ENCODE results near the gene INO80E.

The INO80E gene

GRCh38 chr16:29975811-29976511, 20.1 kb upstream of the INO80E start:
- DNase-seq (ENCODE audit: low read depth in 1 of 2, low spot score in 1 of 2), result no peak
- TF ChIP-seq SPI1 (IDR thresholded peaks at IDR 0.05; ENCODE audit: borderline replicate concordance, low read depth) (no peak), CTCF (IDR thresholded peaks at IDR 0.05; ENCODE audit: insufficient read depth, low read length) (no peak)
- Histone ChIP-seq H3K27me3 (ENCODE audit: insufficient read depth, poor library complexity, severe bottlenecking) (no peaks in the 10 kb centered on the region), H3K4me3 (replicated peaks; ENCODE audit: insufficient read depth, low read length) (no peak overlapping the region), H3K27ac (replicated peaks) (no peak overlapping the region)

- no peak for DNase-seq (ENCODE audit: low read depth in 1 of 2, low spot score in 1 of 2)
- TF ChIP-seq POLR2AphosphoS5 (IDR thresholded peaks at IDR 0.05; ENCODE audit: low read depth), result no peak
- TF ChIP-seq SPI1 (IDR thresholded peaks at IDR 0.05; ENCODE audit: borderline replicate concordance, low read depth), result no peak
- TF ChIP-seq GABPA (IDR thresholded peaks at IDR 0.05; ENCODE audit: low read depth), result no peak
- no peak for TF ChIP-seq CTCF (IDR thresholded peaks at IDR 0.05; ENCODE audit: insufficient read depth, low read length)
- TF ChIP-seq REST (IDR thresholded peaks at IDR 0.05; ENCODE audit: insufficient replicate concordance, low read depth), result no peak
- Histone ChIP-seq H3K4me3 (replicated peaks; ENCODE audit: insufficient read depth, low read length) (no peak overlapping the region), H3K27ac (replicated peaks) (no peak overlapping the region), H3K27me3 (ENCODE audit: insufficient read depth, poor library complexity, severe bottlenecking) (no peaks in the 10 kb centered on the region)
Measured at GRCh38 chr16:29977063-29977825, 18.8 kb upstream of the INO80E start.

GRCh38 chr16:29978081-29978480, 18.0 kb upstream of the INO80E start:
- H3K4me3 ChIP-seq (replicated peaks; ENCODE audit: insufficient read depth, low read length), result no peak overlapping the region
- H3K27me3 ChIP-seq (ENCODE audit: insufficient read depth, poor library complexity, severe bottlenecking), result no peaks in the 10 kb centered on the region
- no peak for DNase-seq (ENCODE audit: low read depth in 1 of 2, low spot score in 1 of 2)
- TF ChIP-seq REST (IDR thresholded peaks at IDR 0.05; ENCODE audit: insufficient replicate concordance, low read depth) (no peak), SPI1 (IDR thresholded peaks at IDR 0.05; ENCODE audit: borderline replicate concordance, low read depth) (no peak), GABPA (IDR thresholded peaks at IDR 0.05; ENCODE audit: low read depth) (no peak), CTCF (IDR thresholded peaks at IDR 0.05; ENCODE audit: insufficient read depth, low read length) (no peak), POLR2AphosphoS5 (IDR thresholded peaks at IDR 0.05; ENCODE audit: low read depth) (no peak)
- no peak overlapping the region for H3K27ac ChIP-seq (replicated peaks)
